ENCODE data around the gene SMAD5. TPM values are rescaled to one million over a fixed set of nuclear protein-coding genes. Genes with fewer than 3 reads are reported as not detected.

The SMAD5 gene
- total RNA-seq, 1 experiment from 2014 or later, result 69.3 TPM

DNA sequence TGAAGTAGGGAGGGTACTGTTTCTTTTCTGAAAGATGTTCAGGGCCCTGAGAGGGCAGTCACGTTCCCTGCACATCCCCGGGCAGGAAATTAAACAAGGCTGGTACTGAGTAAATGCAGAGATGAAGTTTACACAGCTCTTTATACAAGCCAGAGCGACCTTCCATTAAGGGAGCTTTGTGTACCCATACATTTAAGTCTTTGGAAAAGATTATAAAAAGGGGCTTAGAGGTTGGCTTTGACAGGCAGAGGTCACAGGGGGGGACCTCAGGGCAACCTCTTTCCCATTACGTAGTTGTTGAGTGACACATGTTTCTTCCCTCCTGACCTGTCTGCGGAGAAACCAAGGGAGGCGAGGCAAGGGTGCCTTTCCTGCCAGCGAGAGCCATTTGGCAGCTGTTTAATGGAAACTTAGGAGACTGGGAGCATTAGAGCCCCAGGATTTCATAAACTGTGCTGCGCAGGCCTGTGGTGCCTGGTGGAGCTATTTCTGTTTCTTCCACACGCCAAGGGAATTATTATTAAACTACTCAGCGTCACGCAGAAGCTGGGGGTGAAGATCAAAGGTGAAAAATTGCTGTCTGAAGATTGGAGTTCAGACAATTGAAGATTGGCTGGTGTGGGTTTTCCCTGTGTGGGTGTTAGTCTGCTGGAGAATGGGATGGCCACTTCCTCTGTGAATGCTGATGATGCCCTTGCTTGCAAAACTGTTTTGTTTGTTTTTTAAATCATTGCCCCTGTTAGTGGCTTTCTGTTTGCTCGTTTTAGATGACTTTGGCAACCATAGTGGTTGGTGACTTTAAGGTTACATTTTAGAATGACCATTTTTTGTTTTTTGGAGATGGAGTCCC lies 63.6 kb downstream of the SMAD5 start:
- Histone ChIP-seq H3K56ac (ENCODE audit: insufficient read length, low read depth, low read length) (no peak overlapping the region), H4K8ac (replicated peaks; ENCODE audit: insufficient read length, low read depth, low read length) (no peak overlapping the region), H3K14ac (ENCODE audit: insufficient read depth, low read length) (no peak overlapping the region), H4K20me1 (ENCODE audit: control insufficient read depth, insufficient read depth, insufficient read length) (no peaks in the 10 kb centered on the region), H3K18ac (ENCODE audit: insufficient read length, low read depth, low read length) (no peak overlapping the region), H3K4ac (ENCODE audit: low read depth, low read length) (no peak overlapping the region), H4K91ac (ENCODE audit: insufficient read length, low read depth, low read length) (no peak overlapping the region), H3K9me3 (ENCODE audit: control insufficient read depth, low read depth, low read length) (no peaks in the 10 kb centered on the region), H2BK12ac (ENCODE audit: insufficient read length, low read depth, low read length) (no peak overlapping the region), H3K4me2 (ENCODE audit: insufficient read depth, insufficient read length, low read length) (no peak overlapping the region), H2AFZ (ENCODE audit: low read length) (no peak overlapping the region), H3K79me1 (ENCODE audit: insufficient read depth, low read depth, low read length, poor library complexity, severe bottlenecking) (no peaks in the 10 kb centered on the region), H3K27me3 (ENCODE audit: insufficient read depth, low read length) (peaks cover 58% of the 10 kb centered on the region), H3K79me2 (ENCODE audit: insufficient read depth, low read length) (no peaks in the 10 kb centered on the region), H2AK5ac (ENCODE audit: insufficient read length, low read length) (no peak overlapping the region), H3K27ac (ENCODE audit: insufficient read length, low read depth, low read length) (no peak overlapping the region), H2BK120ac (ENCODE audit: low read depth, low read length, poor library complexity, severe bottlenecking) (no peak overlapping the region), H3K23ac (ENCODE audit: insufficient read length, low read depth, low read length) (no peak overlapping the region), H2BK5ac (ENCODE audit: insufficient read length, low read length) (no peak overlapping the region), H3K23me2 (ENCODE audit: insufficient read length, low read depth, low read length, poor library complexity, severe bottlenecking) (peaks cover 16% of the 10 kb centered on the region), H3K9ac (ENCODE audit: extremely low read depth, insufficient read length, low read length) (no peak overlapping the region), H2BK20ac (ENCODE audit: low read depth, low read length, poor library complexity, severe bottlenecking) (no peak overlapping the region), H4K5ac (ENCODE audit: insufficient read length, low read depth, low read length) (no peak overlapping the region), H2BK15ac (ENCODE audit: low read depth, low read length) (no peak overlapping the region), H3K4me1 (ENCODE audit: insufficient read depth, low read length) (0 out of 2 replicates have a peak, but pooled peaks cover 1% of the 10 kb centered on the region), H3T11ph (ENCODE audit: low read length) (no peak overlapping the region)
- TF ChIP-seq, protein P1, sequence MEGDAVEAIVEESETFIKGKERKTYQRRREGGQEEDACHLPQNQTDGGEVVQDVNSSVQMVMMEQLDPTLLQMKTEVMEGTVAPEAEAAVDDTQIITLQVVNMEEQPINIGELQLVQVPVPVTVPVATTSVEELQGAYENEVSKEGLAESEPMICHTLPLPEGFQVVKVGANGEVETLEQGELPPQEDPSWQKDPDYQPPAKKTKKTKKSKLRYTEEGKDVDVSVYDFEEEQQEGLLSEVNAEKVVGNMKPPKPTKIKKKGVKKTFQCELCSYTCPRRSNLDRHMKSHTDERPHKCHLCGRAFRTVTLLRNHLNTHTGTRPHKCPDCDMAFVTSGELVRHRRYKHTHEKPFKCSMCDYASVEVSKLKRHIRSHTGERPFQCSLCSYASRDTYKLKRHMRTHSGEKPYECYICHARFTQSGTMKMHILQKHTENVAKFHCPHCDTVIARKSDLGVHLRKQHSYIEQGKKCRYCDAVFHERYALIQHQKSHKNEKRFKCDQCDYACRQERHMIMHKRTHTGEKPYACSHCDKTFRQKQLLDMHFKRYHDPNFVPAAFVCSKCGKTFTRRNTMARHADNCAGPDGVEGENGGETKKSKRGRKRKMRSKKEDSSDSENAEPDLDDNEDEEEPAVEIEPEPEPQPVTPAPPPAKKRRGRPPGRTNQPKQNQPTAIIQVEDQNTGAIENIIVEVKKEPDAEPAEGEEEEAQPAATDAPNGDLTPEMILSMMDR (conservative IDR thresholded peaks at IDR 0.05), result no peak
- H3K4me1 Mint-ChIP-seq, result peaks cover 20 to 32% of the 10 kb centered on the region in 2 experiments
- no peak overlapping the region for H3K27ac Mint-ChIP-seq
- H3K36me3 Mint-ChIP-seq (ENCODE audit: insufficient read depth in 1 of 3, low read depth in 3 of 3), result peaks cover 0 to 2% (median 0%) of the 10 kb centered on the region in 3 experiments; a peak in 2 of 7 replicates
- DNase-seq, result no peak
- peaks cover 99% of the 10 kb centered on the region for H3K27me3 Mint-ChIP-seq (ENCODE audit: low read depth)
- H3K9me3 Mint-ChIP-seq, result no peaks in the 10 kb centered on the region
- no CpG with 5 or more reads among the region's 12 CpGs for WGBS (ENCODE audit: extremely low coverage, insufficient read length, low lambda C conversion rate)
- no peak overlapping the region; a peak in 1 of 5 replicates for H3K4me3 Mint-ChIP-seq

All from H9 (cell line).